ENCODE data around the gene LTBP1.

The LTBP1 gene

GRCh38 chr2:33033606-33034081 is 86.9 kb downstream of the LTBP1 start:
- Histone ChIP-seq H3K4me3 (ENCODE audit: low read length in 2 of 2) (peak overlapping the region; percentile 23 to 30), H3K9ac (ENCODE audit: low read depth in 1 of 2, low read length in 2 of 2) (no peak overlapping the region), H3K36me3 (ENCODE audit: control insufficient read depth in 2 of 2, insufficient read depth in 2 of 2, low read length in 2 of 2) (no peaks in the 10 kb centered on the region), H3K9me3 (ENCODE audit: control insufficient read depth in 2 of 2, low read length in 2 of 2) (no peaks in the 10 kb centered on the region), H3K27me3 (ENCODE audit: control insufficient read depth in 2 of 2, insufficient read depth in 2 of 2, low read length in 2 of 2) (no peaks in the 10 kb centered on the region), H3K27ac (ENCODE audit: low read depth in 2 of 2, low read length in 2 of 2) (no peak overlapping the region), H3K4me1 (ENCODE audit: control insufficient read depth in 2 of 2, insufficient read depth in 2 of 2, low read length in 2 of 2) (peaks cover 0 to 10% of the 10 kb centered on the region in 2 donors)

- Histone ChIP-seq H3K9me3 (ENCODE audit: control insufficient read depth in 2 of 2, low read length in 2 of 2) (no peaks in the 10 kb centered on the region), H3K27me3 (ENCODE audit: control insufficient read depth in 2 of 2, insufficient read depth in 2 of 2, low read length in 2 of 2) (no peaks in the 10 kb centered on the region), H3K36me3 (ENCODE audit: control insufficient read depth in 2 of 2, insufficient read depth in 2 of 2, low read length in 2 of 2) (no peaks in the 10 kb centered on the region), H3K9ac (ENCODE audit: low read depth in 1 of 2, low read length in 2 of 2) (no peak overlapping the region), H3K27ac (ENCODE audit: low read depth in 2 of 2, low read length in 2 of 2) (no peak overlapping the region), H3K4me3 (ENCODE audit: low read length in 2 of 2) (no peak overlapping the region), H3K4me1 (ENCODE audit: control insufficient read depth in 2 of 2, insufficient read depth in 2 of 2, low read length in 2 of 2) (peaks cover 0 to 10% of the 10 kb centered on the region in 2 donors)
These were observed 88.0 kb downstream of the LTBP1 start for GRCh38 chr2:33034784-33035183.

DNA sequence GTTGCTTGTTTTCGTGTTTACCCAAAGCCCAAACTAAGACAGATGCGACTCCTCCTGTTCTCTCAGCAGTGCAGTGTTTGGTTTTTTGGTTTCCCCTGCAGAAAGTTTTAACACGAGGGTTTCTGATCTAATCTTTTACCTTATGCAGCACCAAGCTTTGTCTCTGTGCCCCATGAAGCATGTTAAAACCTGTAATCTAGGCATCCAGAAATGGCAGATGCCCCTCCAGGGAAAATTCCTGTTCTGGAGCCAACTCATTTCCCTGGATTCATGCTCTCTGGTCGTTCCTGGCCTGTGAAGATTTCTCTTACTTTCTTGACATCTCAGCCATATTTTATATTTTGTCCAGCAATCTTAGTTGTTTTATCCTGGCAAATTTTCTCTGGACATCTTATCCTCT is 91.5 kb downstream of the LTBP1 start:
- Histone ChIP-seq H3K27ac (ENCODE audit: low read depth in 2 of 2, low read length in 2 of 2) (no peak overlapping the region), H3K9me3 (ENCODE audit: control insufficient read depth in 2 of 2, low read length in 2 of 2) (no peaks in the 10 kb centered on the region)

DNA sequence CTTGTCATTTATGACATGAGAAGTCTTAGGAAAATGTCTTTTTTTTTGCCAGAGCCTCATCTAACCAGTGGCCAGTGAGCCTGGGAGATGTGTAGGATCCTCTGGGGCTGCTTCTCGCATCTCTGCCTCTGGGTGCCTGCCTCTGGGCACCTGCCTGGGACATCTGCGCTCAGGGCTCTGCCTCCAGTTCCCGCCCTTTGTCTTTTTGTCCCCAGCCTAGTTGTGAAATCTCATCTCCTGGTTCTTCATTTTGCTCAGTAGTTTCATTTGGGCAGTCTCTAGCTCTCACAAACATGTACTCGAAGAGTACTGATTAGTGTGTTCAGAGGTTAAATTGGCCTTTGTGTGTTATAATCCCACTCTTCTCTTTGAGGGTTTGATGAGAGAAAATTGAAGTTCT is 92.0 kb downstream of the LTBP1 start:
- peaks cover 0 to 2% of the 10 kb centered on the region in 2 donors for H3K4me1 ChIP-seq (ENCODE audit: control insufficient read depth in 2 of 2, insufficient read depth in 2 of 2, low read length in 2 of 2)
- H3K36me3 ChIP-seq (ENCODE audit: control insufficient read depth in 2 of 2, insufficient read depth in 2 of 2, low read length in 2 of 2): no peaks in the 10 kb centered on the region
- H3K27ac ChIP-seq (ENCODE audit: low read depth in 2 of 2, low read length in 2 of 2): no peak overlapping the region
- H3K27me3 ChIP-seq (ENCODE audit: control insufficient read depth in 2 of 2, insufficient read depth in 2 of 2, low read length in 2 of 2): no peaks in the 10 kb centered on the region
- H3K4me3 ChIP-seq (ENCODE audit: low read length in 2 of 2): no peak overlapping the region
- no peaks in the 10 kb centered on the region for H3K9me3 ChIP-seq (ENCODE audit: control insufficient read depth in 2 of 2, low read length in 2 of 2)
- no peak overlapping the region for H3K9ac ChIP-seq (ENCODE audit: low read depth in 1 of 2, low read length in 2 of 2)

More for the DNA sequence above, 91.5 kb downstream of the LTBP1 start:
- H3K4me1 ChIP-seq (ENCODE audit: control insufficient read depth in 2 of 2, insufficient read depth in 2 of 2, low read length in 2 of 2): peaks cover 0 to 4% of the 10 kb centered on the region in 2 donors
- no peaks in the 10 kb centered on the region for H3K36me3 ChIP-seq (ENCODE audit: control insufficient read depth in 2 of 2, insufficient read depth in 2 of 2, low read length in 2 of 2)
- H3K9ac ChIP-seq (ENCODE audit: low read depth in 1 of 2, low read length in 2 of 2): no peak overlapping the region
- H3K27me3 ChIP-seq (ENCODE audit: control insufficient read depth in 2 of 2, insufficient read depth in 2 of 2, low read length in 2 of 2): no peaks in the 10 kb centered on the region
- H3K4me3 ChIP-seq (ENCODE audit: low read length in 2 of 2): no peak overlapping the region

DNA sequence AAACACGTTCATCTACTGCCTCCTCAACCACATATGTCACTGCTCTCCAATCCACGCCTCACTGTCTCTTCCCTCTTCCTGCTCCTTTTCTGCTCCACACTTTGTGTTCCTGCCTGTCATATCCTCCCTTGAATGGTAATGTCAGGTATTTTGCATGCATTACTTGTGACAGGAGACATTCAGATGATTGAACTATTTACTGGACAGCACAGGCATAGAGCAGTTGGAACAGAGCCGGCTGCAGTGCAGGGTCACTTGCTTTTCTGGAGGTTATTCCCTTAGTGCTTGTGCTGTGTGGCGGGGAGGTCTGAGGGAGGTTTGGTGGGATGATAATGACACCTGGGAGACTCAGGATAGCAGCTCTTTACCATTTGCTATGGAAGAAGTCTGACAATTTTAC is 93.8 kb downstream of the LTBP1 start:
- H3K4me1 ChIP-seq (ENCODE audit: control insufficient read depth in 2 of 2, insufficient read depth in 2 of 2, low read length in 2 of 2): no peaks in the 10 kb centered on the region
- H3K27me3 ChIP-seq (ENCODE audit: control insufficient read depth in 2 of 2, insufficient read depth in 2 of 2, low read length in 2 of 2): no peaks in the 10 kb centered on the region
- no peaks in the 10 kb centered on the region for H3K36me3 ChIP-seq (ENCODE audit: control insufficient read depth in 2 of 2, insufficient read depth in 2 of 2, low read length in 2 of 2)
- H3K9me3 ChIP-seq (ENCODE audit: control insufficient read depth in 2 of 2, low read length in 2 of 2): no peaks in the 10 kb centered on the region
- H3K27ac ChIP-seq (ENCODE audit: low read depth in 2 of 2, low read length in 2 of 2): no peak overlapping the region
- H3K4me3 ChIP-seq (ENCODE audit: low read length in 2 of 2): no peak overlapping the region
- H3K9ac ChIP-seq (ENCODE audit: low read depth in 1 of 2, low read length in 2 of 2): no peak overlapping the region

DNA sequence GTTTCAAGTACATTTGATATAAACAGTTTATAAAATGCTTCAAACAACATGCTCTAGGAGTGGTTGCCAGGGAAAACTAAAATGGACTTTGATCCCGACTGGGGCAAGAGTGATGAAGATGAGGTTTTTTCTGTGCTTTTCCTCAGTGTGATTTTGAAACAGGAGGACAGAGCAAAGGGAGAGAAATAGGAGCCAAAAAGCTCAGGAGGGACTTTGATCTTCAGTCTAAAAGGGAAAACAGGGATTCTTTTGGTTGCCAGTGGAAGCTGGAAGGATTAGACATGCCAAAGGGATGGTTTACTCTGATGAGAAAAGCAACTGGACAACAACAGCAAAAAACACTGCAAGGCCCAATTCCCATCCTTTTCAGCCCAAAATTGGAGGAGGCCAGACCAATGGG is 95.5 kb downstream of the LTBP1 start:
- Histone ChIP-seq H3K9me3 (ENCODE audit: control insufficient read depth in 2 of 2, low read length in 2 of 2) (no peaks in the 10 kb centered on the region), H3K9ac (ENCODE audit: low read depth in 1 of 2, low read length in 2 of 2) (no peak overlapping the region), H3K36me3 (ENCODE audit: control insufficient read depth in 2 of 2, insufficient read depth in 2 of 2, low read length in 2 of 2) (no peaks in the 10 kb centered on the region), H3K4me3 (ENCODE audit: low read length in 2 of 2) (no peak overlapping the region), H3K4me1 (ENCODE audit: control insufficient read depth in 2 of 2, insufficient read depth in 2 of 2, low read length in 2 of 2) (no peaks in the 10 kb centered on the region), H3K27ac (ENCODE audit: low read depth in 2 of 2, low read length in 2 of 2) (no peak overlapping the region), H3K27me3 (ENCODE audit: control insufficient read depth in 2 of 2, insufficient read depth in 2 of 2, low read length in 2 of 2) (no peaks in the 10 kb centered on the region)

DNA sequence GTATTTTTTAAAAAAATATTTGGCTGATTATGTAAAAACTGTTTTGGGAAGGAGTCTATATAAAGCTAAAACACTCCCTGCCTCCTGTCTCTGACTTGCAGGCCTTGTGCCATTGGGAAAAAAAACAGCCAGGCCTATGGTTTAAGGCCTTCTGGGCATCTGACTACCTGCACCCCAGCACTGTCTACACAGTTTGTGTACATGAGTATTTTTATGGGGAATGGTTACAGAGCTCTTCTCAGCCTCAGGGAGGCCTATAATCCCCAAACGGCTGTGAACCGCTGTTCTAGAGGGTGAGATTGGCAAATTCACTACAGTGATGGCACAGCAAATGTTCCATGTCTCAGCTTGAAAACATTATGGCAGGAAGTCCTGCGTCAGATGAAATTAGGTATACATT is 96.1 kb downstream of the LTBP1 start:
- H3K36me3 ChIP-seq (ENCODE audit: control insufficient read depth in 2 of 2, insufficient read depth in 2 of 2, low read length in 2 of 2): no peaks in the 10 kb centered on the region
- H3K27ac ChIP-seq (ENCODE audit: low read depth in 2 of 2, low read length in 2 of 2): no peak overlapping the region
- H3K9ac ChIP-seq (ENCODE audit: low read depth in 1 of 2, low read length in 2 of 2): no peak overlapping the region
- H3K27me3 ChIP-seq (ENCODE audit: control insufficient read depth in 2 of 2, insufficient read depth in 2 of 2, low read length in 2 of 2): no peaks in the 10 kb centered on the region
- H3K4me3 ChIP-seq (ENCODE audit: low read length in 2 of 2): no peak overlapping the region
- H3K9me3 ChIP-seq (ENCODE audit: control insufficient read depth in 2 of 2, low read length in 2 of 2): no peaks in the 10 kb centered on the region
- no peaks in the 10 kb centered on the region for H3K4me1 ChIP-seq (ENCODE audit: control insufficient read depth in 2 of 2, insufficient read depth in 2 of 2, low read length in 2 of 2)

DNA sequence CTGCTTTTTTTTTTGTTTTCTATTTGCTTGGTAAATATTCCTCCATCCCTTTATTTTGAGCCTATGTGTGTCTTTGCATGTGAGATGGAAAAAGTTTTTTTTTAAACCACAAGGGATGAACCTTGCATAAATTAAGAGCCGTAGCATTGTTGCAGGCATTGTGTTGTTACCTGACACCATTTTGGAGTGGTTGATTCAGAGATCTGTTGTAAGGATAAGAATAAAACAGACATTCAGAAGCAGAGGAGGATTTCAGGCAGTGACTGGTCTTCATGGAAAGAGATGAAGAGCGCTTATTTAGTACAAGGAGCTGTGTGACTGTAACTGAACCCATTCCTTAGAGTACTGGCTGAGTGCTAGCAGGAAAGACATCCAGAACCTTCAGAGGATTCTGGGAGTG is 101.2 kb downstream of the LTBP1 start:
- Histone ChIP-seq H3K9me3 (ENCODE audit: control insufficient read depth in 2 of 2, low read length in 2 of 2) (no peaks in the 10 kb centered on the region), H3K9ac (ENCODE audit: low read depth in 1 of 2, low read length in 2 of 2) (no peak overlapping the region), H3K4me1 (ENCODE audit: control insufficient read depth in 2 of 2, insufficient read depth in 2 of 2, low read length in 2 of 2) (no peaks in the 10 kb centered on the region), H3K27me3 (ENCODE audit: control insufficient read depth in 2 of 2, insufficient read depth in 2 of 2, low read length in 2 of 2) (no peaks in the 10 kb centered on the region), H3K4me3 (ENCODE audit: low read length in 2 of 2) (no peak overlapping the region), H3K36me3 (ENCODE audit: control insufficient read depth in 2 of 2, insufficient read depth in 2 of 2, low read length in 2 of 2) (no peaks in the 10 kb centered on the region), H3K27ac (ENCODE audit: low read depth in 2 of 2, low read length in 2 of 2) (no peak overlapping the region)

GRCh38 chr2:33051586-33052360 is 105.0 kb downstream of the LTBP1 start:
- H3K27ac ChIP-seq (ENCODE audit: low read depth in 2 of 2, low read length in 2 of 2): no peak overlapping the region
- no peak overlapping the region for H3K4me3 ChIP-seq (ENCODE audit: low read length in 2 of 2)

GRCh38 chr2:33052361-33052735 is 105.6 kb downstream of the LTBP1 start:
- H3K4me3 ChIP-seq (ENCODE audit: low read length in 2 of 2): no peak overlapping the region

More at GRCh38 chr2:33051586-33052360, 105.0 kb downstream of the LTBP1 start:
- Histone ChIP-seq H3K9ac (ENCODE audit: low read depth in 1 of 2, low read length in 2 of 2) (no peak overlapping the region), H3K27me3 (ENCODE audit: control insufficient read depth in 2 of 2, insufficient read depth in 2 of 2, low read length in 2 of 2) (no peaks in the 10 kb centered on the region), H3K36me3 (ENCODE audit: control insufficient read depth in 2 of 2, insufficient read depth in 2 of 2, low read length in 2 of 2) (no peaks in the 10 kb centered on the region), H3K4me1 (ENCODE audit: control insufficient read depth in 2 of 2, insufficient read depth in 2 of 2, low read length in 2 of 2) (no peaks in the 10 kb centered on the region), H3K9me3 (ENCODE audit: control insufficient read depth in 2 of 2, low read length in 2 of 2) (no peaks in the 10 kb centered on the region)

More at GRCh38 chr2:33052361-33052735, 105.6 kb downstream of the LTBP1 start:
- H3K9ac ChIP-seq (ENCODE audit: low read depth in 1 of 2, low read length in 2 of 2): no peak overlapping the region
- H3K27ac ChIP-seq (ENCODE audit: low read depth in 2 of 2, low read length in 2 of 2): no peak overlapping the region
- no peaks in the 10 kb centered on the region for H3K27me3 ChIP-seq (ENCODE audit: control insufficient read depth in 2 of 2, insufficient read depth in 2 of 2, low read length in 2 of 2)
- H3K36me3 ChIP-seq (ENCODE audit: control insufficient read depth in 2 of 2, insufficient read depth in 2 of 2, low read length in 2 of 2): no peaks in the 10 kb centered on the region
- no peaks in the 10 kb centered on the region for H3K9me3 ChIP-seq (ENCODE audit: control insufficient read depth in 2 of 2, low read length in 2 of 2)
- no peaks in the 10 kb centered on the region for H3K4me1 ChIP-seq (ENCODE audit: control insufficient read depth in 2 of 2, insufficient read depth in 2 of 2, low read length in 2 of 2)
